ENCODE measurements around the gene C16orf54.
"Not testable (repeated sequence)": the region's sequence is repeated elsewhere in the genome, so short reads cannot be mapped to it uniquely, and the experiment has no call there.

C16orf54 gene

DNA sequence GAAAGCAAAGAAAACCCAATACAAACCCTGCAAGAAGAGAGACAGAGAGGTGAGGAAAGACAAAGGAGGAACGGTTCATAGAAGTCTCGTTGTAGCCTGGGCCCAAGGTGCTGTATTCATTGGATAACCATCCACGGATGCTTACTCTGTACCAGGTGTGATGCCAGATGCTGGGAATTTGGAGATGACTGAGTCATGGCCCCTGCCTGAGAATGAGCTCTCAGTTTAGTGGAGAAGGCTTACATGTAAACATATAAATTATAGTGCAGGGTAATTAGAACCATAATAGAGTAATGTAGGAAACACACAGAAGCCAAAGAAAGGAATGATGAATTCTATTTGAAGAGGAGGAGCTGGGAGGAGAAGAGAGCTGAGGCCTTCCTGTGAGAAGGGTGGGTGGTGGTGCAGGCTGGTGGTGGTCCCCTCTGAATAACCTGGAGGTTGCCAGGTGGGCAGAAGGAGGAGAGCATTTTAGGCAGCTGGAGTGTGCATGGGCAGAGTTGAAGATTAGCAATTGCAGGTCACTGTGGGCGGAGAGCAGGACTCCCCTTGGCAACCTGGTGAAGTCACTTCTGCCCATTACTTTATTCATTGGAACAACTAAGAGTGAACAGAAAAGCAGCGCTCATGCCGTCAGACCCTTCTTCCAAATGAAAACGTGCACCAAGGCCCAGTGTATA is 24.6 kb upstream of the C16orf54 start:
- DNase-seq (ENCODE audit: low read depth in 1 of 2, low spot score in 1 of 2) = no peak

DNA sequence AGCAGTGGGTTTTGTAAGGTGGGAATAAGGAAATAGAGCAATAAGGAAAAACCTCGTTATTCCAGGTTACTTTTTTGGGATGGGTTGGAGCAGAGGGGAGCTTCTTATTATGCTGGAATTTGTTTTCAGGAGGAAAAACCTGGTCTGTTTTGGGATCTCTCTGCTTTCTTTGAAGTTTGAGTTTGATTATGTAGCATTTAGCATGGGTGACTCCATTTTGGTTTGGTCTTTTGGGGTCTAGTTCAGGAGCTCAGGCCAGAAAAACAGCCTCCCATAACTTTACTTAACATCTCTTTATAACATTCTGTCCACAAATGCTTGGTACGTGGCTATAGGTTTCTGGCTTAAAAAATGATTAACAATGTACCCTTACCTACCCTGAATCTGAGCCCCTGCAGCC is 23.7 kb upstream of the C16orf54 start:
- DNase-seq (ENCODE audit: low read depth in 1 of 2, low spot score in 1 of 2) = no peak

DNA sequence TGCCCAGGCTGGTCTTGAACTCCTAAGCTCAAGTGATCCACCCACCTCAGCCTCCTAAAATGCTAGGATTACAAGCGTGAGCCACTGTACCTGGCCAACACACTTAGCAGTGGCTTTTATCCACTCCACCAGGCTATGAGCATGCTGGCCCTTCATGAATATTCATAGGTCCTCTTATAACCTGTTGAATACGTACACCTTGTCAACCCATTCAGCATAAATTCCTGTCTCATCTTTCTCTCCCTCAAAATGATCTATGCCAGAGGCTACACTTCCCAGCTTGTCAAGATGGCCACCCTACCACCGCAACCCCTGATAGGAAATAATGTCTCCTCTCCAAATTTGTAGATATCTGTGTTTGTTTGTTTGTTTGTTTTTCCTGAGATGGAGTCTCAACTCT is 21.3 kb upstream of the C16orf54 start:
- DNase-seq (ENCODE audit: low read depth in 1 of 2, low spot score in 1 of 2) = no peak

- no peak for DNase-seq (ENCODE audit: low read depth in 1 of 2, low spot score in 1 of 2)
These were observed 20.8 kb upstream of the C16orf54 start for GRCh38 chr16:29766571-29766970.

DNA sequence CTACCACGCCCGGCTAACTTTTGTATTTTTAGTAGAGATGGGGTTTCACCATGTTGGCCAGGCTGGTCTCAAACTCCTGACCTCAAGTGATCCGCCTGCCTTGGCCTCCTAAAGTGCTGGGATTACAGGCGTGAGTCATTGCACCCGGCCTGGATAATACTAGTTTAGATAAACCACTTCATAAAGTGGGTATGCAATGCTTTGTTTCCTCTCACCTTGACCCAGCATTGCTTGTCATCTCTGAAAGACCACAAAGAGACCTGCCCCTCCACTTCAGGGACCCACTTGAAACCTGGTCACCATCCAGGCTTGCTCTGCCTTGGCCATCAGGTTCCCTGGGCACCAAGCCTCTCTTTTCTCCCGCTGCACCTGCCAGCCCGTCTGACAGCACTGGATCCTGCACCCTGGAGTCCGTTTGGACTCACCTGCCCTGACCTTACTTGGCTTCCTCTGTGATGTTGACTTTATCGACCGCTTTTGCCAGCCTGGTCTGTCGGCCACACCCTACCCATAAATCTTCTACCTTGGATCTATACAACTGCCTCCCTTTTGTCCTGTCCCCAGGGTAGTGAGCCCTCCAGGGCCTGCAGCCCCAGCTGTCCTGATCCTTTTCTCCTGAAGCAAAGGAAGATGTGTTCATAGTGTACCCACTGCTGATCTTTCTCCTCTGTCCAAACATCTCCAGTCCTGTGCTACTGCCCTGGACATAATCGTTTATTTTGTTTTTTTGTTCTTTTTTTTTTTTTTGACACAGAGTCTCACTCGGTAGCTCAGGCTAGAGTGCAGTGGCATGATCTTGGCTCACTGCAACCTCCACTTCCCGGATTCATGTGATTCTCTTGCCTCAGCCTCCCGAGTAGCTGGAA is 19.6 kb upstream of the C16orf54 start:
- DNase-seq (ENCODE audit: low read depth in 1 of 2, low spot score in 1 of 2) = no peak

DNA sequence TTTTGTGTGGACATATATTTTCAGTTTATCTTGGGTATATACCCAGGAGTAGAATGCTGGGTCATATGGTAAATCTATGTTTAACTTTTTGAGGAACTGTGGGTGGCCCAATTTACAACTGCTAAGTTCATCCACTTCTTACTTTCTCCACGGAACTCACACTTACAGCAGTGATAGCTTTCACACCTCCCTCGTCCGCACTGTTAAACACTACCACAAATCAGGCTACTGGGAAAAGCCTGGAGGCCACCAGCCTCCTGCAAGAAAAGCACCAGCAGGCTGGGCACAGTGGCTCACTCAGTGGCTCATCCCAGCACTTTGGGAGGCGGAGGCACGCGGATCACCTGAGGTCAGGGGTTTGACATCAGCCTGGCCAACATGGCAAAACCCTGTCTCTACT is 17.5 kb upstream of the C16orf54 start:
- no peak for DNase-seq (ENCODE audit: low read depth in 1 of 2, low spot score in 1 of 2)

DNA sequence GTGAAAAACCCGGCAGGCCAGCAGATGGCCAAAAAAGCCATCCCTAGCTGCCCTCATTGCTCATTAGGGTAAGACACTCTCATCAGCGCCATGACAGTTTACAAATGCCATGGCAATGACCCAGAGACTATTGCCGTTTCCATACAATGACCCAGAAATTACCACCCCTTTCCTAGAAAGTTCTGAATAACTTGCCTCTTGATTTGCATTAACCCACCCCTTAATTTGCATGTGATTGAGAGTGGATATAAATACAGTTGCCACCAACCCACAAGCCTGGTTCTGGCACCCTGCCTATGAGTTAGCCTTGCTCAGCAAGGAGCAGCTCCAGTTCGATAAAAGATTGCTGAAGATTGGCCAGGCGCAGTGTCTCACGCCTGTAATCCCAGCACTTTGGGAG is 16.1 kb upstream of the C16orf54 start:
- no peak for DNase-seq (ENCODE audit: low read depth in 1 of 2, low spot score in 1 of 2)

GRCh38 chr16:29761280-29761651 is 15.5 kb upstream of the C16orf54 start:
- not testable (repeated sequence) for DNase-seq (ENCODE audit: low read depth in 1 of 2, low spot score in 1 of 2)

DNA sequence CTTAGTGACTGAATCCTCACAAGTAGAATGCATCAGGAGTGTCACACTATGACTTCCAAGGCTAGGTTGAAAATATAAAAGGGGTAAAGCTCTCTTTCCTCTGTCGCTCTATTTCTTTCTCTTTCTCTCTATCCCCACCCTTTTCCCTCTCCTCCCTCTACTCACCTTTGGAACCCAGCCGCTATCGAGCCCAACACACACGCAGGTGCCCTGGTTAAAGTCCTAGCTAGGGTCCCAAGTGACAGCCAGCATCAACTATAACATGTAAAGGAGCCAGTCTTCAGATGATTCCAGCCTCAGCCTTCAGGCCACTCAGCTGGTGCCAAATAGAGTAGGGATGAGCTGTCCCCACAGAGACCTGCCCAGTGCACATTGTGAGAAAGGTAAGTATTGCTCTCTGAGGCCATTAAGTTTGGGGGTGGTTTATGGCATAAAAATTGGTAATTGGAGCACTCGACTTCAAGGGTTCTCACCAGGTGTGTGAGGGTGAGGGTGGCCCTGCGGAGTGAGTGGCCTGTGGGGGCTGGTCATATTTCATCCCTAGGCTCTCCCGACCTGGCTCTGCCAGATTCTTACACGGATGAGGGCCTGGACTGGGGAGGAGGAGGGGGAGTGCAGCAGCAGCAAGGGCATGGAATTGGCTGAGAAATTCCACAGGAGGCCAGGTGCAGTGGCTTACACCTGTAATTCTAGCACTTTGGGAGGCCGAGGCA is 14.9 kb upstream of the C16orf54 start:
- DNase-seq (ENCODE audit: low read depth in 1 of 2, low spot score in 1 of 2) = no peak

DNA sequence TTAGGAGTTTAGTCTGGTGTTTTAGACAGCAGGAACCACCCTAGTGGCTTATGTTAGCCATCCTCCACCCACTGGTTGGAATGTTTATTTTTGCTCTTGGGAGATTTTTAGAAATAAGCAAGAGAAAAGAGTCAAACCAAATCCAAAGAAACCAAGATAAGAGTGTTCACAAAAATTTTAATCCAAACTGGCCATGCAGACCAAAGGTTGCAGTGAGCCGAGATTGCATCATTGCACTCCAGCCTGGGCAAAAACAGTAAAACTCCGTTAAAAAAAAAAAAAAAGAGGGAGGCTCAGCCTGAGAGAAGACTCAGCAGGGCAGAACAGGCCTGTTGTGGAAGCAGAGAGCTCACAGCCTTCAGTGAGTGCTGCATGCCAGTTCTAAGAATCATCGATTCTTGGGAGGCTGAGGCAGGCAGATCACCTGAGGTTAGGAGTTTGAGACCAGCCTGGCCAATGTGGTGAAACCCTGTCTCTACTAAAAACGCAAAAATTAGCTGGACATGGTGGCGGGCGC is 12.2 kb upstream of the C16orf54 start:
- DNase-seq (ENCODE audit: low read depth in 1 of 2, low spot score in 1 of 2) = no peak

GRCh38 chr16:29757086-29757485 is 11.3 kb upstream of the C16orf54 start:
- DNase-seq (ENCODE audit: low read depth in 1 of 2, low spot score in 1 of 2) = not testable (repeated sequence)

DNA sequence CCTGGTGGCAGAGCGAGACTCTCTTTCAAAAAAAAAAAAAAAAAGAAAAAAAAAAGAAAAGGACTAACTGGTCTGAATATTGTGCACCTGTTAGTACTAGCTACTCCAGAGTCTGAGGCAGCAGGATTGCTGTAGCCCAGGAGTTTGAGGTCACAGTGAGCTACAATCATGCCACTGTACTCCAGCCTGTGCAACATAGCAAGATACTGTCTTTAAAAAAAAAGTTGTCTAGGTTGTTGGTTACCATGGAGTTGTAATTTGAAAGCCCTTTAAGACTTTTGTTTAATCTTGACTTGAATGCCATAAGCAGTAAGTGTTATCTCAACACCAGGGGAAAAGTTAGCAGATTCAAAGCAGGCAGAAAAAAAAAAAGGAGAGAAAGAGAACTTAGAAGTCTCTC is 10.9 kb upstream of the C16orf54 start:
- no peak for DNase-seq (ENCODE audit: low read depth in 1 of 2, low spot score in 1 of 2)

DNA sequence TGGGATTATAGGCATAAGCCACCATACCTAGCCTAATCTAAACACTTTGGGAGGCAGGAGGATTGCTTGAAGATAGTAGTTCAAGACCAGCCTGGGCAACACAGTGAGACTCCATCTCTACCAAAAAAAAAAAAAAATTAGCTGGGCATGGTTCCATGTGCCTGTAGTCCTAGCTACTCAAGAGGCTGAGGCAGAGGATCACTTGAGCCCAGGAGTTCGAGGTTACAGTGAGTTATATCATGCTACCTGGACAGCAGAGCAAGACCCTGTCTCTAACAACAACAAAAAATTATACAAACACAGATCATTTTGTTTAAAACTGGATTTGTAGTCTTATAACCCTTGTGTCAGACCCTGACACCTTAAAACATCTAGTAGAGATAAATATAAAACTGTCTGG is 7.7 kb upstream of the C16orf54 start:
- no peak for DNase-seq (ENCODE audit: low read depth in 1 of 2, low spot score in 1 of 2)

DNA sequence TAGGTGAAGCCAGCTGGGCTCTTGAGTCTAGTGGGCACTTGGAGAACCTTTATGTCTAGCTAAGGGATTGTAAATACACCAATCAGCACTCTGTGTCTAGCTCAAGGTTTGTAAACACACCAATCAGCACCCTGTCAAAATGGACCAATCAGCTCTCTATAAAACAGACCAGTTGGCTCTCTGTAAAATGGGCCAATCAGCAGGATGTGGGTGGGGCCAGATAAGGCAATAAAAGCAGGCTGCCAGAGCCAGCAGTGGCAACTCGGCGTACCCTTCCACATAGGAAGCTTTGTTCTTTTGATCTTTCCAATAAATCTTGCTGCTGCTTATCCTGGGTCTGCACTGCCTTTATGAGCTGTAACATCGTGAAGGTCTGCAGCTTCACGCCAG is 3.0 kb upstream of the C16orf54 start:
- not testable (repeated sequence) for DNase-seq (ENCODE audit: low read depth in 1 of 2, low spot score in 1 of 2)

DNA sequence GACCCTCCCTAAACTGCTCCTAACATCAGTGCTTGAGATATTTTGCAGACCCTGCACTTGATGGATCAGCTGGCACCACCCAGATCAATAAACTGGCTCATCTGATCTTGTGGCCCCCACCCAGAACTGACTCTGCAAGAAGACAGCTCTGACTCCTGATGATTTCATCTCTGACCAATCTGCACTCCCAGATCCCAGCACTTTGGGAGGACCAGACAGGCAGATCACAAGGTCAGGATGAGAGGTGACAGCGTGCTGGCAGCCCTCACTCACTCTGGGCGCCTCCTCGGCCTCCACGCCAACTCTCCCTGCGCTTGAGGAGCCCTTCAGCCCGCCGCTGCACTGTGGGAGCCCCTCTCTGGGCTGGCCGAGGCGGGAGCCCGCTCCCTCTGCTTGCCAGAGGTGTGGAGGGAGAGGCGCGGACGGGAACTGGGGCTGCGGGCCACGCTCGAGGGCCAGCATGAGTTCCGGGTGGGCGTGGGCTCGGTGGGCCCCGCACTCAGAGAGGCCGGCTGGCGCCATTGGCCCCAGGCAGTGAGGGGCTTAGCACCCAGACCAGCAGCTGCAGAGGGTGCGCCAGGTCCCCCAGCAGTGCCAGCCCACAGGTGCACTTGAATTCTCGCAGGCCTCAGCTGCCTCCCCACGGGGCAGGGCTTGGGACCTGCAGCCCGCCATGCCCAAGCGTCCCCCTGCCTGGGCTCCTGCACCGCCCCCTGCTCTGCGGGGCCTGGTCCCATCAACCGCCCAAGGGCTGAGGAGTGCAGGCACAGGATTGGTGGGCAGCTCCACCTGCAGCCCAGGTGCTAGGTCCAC is 2.4 kb upstream of the C16orf54 start:
- no peak for DNase-seq (ENCODE audit: low read depth in 1 of 2, low spot score in 1 of 2)

- DNase-seq (ENCODE audit: low read depth in 1 of 2, low spot score in 1 of 2) = not testable (repeated sequence)
These were observed 728 bp upstream of the C16orf54 start for GRCh38 chr16:29746518-29746917.

GRCh38 chr16:29745121-29745852 is 503 bp downstream of the C16orf54 start:
- DNase-seq (ENCODE audit: low read depth in 1 of 2, low spot score in 1 of 2) = peak; percentile 18 to 34

DNA sequence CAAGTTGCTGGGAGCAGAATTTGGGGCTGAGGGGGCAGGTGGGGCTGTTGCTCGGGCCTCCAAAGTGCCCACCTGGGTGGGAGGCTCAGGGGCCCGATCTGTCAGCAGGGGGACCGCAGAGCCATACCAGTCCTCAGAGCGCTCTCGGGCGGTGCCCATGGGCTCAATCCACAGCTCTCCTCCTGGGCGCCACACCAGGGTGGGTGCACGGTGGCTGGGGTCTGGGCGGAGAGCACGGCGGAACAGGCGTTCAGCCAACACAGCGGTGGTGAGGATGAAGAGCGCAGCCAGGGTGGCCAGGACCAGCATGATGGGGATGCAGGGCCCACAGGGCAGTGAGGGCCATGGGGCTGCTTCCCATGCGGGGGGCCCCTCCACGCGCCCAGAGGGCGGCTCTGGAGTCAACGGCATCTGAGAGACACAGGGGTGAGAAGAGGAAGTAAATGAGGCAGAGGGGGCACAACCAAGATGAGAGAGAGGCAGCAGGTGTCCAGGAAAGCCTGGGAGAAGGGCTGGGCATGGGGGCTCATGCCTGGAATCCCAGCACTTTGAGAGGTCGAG is 1.2 kb downstream of the C16orf54 start:
- no peak for DNase-seq (ENCODE audit: low read depth in 1 of 2, low spot score in 1 of 2)

DNA sequence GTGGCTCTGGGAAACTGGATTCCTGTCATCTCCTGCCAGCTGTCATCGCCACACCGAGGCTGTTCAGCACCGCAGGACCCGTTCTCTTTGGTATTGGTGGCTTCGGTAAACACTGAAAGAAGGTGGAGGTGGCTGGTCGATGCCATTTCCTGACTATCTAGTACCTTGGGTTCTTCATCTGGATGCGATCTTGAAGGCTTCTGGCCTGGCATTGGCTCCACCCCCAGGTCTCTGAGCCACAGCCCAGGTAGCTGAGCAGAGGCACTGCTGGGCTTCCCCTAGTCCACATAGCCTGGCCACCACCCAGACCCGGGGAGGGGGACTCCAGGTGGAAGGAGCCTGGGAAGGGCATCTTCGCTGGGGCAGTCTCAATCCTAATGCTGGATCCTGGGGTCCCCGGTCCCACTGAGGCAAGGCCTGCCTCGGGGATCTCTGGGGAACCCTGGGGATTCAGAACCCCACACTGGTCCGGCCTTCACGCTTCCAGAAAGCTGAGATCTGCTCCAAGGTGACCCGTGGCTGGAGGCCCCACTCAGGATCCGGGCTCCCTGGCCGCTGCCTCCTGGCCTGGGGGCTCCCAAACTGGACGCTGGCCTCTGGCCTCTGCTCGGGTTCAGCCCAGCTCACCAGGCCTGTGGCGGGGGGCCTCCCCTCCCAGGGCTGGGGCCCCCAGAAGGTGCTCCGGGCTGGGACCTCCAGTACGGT is 1.8 kb downstream of the C16orf54 start:
- DNase-seq (ENCODE audit: low read depth in 1 of 2, low spot score in 1 of 2) = no peak

Measured in activated CD4-positive, alpha-beta T cell treated with anti-CD3 and anti-CD28 coated beads, Interleukin-2, amount 50 U/mL, for 24 hours (primary cell).